K562 (cell line): Measurements from ENCODE around the gene FAM234B. TPM values are rescaled to one million over a fixed set of nuclear protein-coding genes. Genes with fewer than 3 reads are reported as not detected.

ENCODE experiments used
- ATAC-seq: fragments of 200-7000 bp; cut with Tn5 transposase; 3 replicates; pipeline ENCODE4 v1.9.1; 2020; ENCODE audit warnings: moderate library complexity
- BruUV-seq: library from RNA; stranded (reverse); fragments of 400-500 nt; replicated peaks from 2 replicates; lab custom pipeline; 2021; lab: Mats Ljungman, UMichigan
- CTCF ChIA-PET: fragments of 300-600 bp; formaldehyde crosslinking; extraction: SDS; loops from one replicate; lab custom pipeline; 2021; ENCODE audit warnings: low intra/inter-chr PET ratio; lab: Yijun Ruan, JAX
- POLR2A ChIA-PET: fragments of 300-600, 350-650 bp; sonication (Branson Sonifier 250); formaldehyde crosslinking; extraction: SDS; loops from one replicate; lab custom pipeline; 2021; ENCODE audit warnings: antibody characterized with exemption, inconsistent platforms; lab: Yijun Ruan, JAX
- DNase-seq, 4 experiments: peaks; one replicate each; pipeline versions ENCODE4 v3.0.0 to v3.0.0-alpha.2; 2011 to 2018; ENCODE audit warnings: low spot score in 3 of 4, mixed read lengths in 3 of 4; ENCODE audit errors: extremely low read depth in 1 of 4
- FAIRE-seq: peaks from 2 replicates; lab custom pipeline; 2011; peaks lifted over from hg19 to GRCh38; lab: Jason Lieb, UNC
- H2AFZ ChIP-seq: 2 replicates; pipeline ENCODE4 v1.6.0; 2011; ENCODE audit warnings: low read depth, low read length, control low read depth, inconsistent platforms
- H3K27ac ChIP-seq: fragments of 200-600 bp; 3 replicates; pipeline ENCODE4 v1.8.0; 2011; ENCODE audit warnings: low read depth, mild to moderate bottlenecking, control low read depth, inconsistent platforms, low read length, moderate library complexity, mixed read lengths; ENCODE audit errors: extremely low read depth
- H3K27me3 ChIP-seq, 2 experiments: fragments of 300-600 bp in 1 of 2; 2 replicates in 1 of 2; 3 replicates in 1 of 2; pipeline versions ENCODE4 v1.6.0 to v1.8.0; 2011; ENCODE audit warnings: inconsistent platforms in 2 of 2, low read length in 2 of 2, mild to moderate bottlenecking in 1 of 2, mixed read lengths in 1 of 2, moderate library complexity in 1 of 2; ENCODE audit not compliant: control insufficient read depth in 2 of 2, insufficient read depth in 2 of 2
- H3K36me3 ChIP-seq: fragments of 300-600 bp; 3 replicates; pipeline ENCODE4 v1.8.0; 2011; ENCODE audit warnings: mild to moderate bottlenecking, low read length, inconsistent platforms; ENCODE audit not compliant: control insufficient read depth, insufficient read depth
- H3K4me1 ChIP-seq, 2 experiments: fragments of 200-600 bp in 1 of 2; replicated peaks in 1 of 2; 2 replicates in 1 of 2; 3 replicates in 1 of 2; pipeline versions ENCODE4 v1.5.1 to v1.8.0; 2011; ENCODE audit warnings: inconsistent platforms in 2 of 2, low read length in 2 of 2, mild to moderate bottlenecking in 1 of 2, mixed read lengths in 1 of 2, moderate library complexity in 1 of 2; ENCODE audit not compliant: control insufficient read depth in 2 of 2, insufficient read depth in 2 of 2
- H3K4me2 ChIP-seq: 2 replicates; pipeline ENCODE4 v1.6.1; 2011; ENCODE audit warnings: low read length, control low read depth, inconsistent platforms, mixed read lengths; ENCODE audit not compliant: insufficient read depth
- H3K4me3 ChIP-seq: fragments of 200-600 bp; sonication (generic), shearing (Covaris generic); 2 replicates; pipeline ENCODE4 v1.5.1; 2016; ENCODE audit warnings: control low read depth, inconsistent platforms
- H3K79me2 ChIP-seq: fragments of 200-600 bp; 3 replicates; pipeline ENCODE4 v1.8.0; 2011; ENCODE audit warnings: low read length, inconsistent platforms; ENCODE audit not compliant: control insufficient read depth, insufficient read depth
- H3K9ac ChIP-seq, 2 experiments: 2 replicates each; pipeline versions ENCODE4 v1.6.0 to v1.6.1; 2011; ENCODE audit warnings: low read depth in 2 of 2, low read length in 2 of 2, control low read depth in 1 of 2, inconsistent platforms in 1 of 2, mild to moderate bottlenecking in 1 of 2, mixed read lengths in 1 of 2; ENCODE audit not compliant: insufficient read depth in 1 of 2
- H3K9me1 ChIP-seq: one replicate; pipeline ENCODE4 v1.6.0; 2011; ENCODE audit warnings: inconsistent platforms, mild to moderate bottlenecking, low read length, moderate library complexity; ENCODE audit not compliant: control insufficient read depth, insufficient read depth
- H3K9me3 ChIP-seq: replicated peaks from 2 replicates; pipeline ENCODE4 v1.5.1; 2011; ENCODE audit warnings: low read depth, low read length, inconsistent platforms; ENCODE audit not compliant: control insufficient read depth, insufficient read depth
- H4K20me1 ChIP-seq: replicated peaks from 2 replicates; pipeline ENCODE4 v1.6.1; 2011; ENCODE audit warnings: low read length, inconsistent platforms, mixed read lengths; ENCODE audit not compliant: control insufficient read depth, insufficient read depth
- ARNT ChIP-seq, 2 experiments: fragments of 450-650 bp; IDR thresholded peaks; 2 replicates each; pipeline ENCODE4 v1.6.1; 2016; ENCODE audit warnings: mild to moderate bottlenecking in 1 of 2
- ATF7 ChIP-seq: fragments of 450-650 bp; IDR thresholded peaks from 2 replicates; pipeline ENCODE4 v1.7.1; 2014; ENCODE audit warnings: mild to moderate bottlenecking, moderate library complexity
- COPS2 ChIP-seq: fragments of 450-650 bp; conservative IDR thresholded peaks from 2 replicates; pipeline ENCODE4 v1.6.1; 2016; ENCODE audit warnings: mild to moderate bottlenecking, moderate library complexity
- GTF3C2 ChIP-seq: IDR thresholded peaks from 3 replicates; pipeline ENCODE4 v1.6.1; 2011; ENCODE audit warnings: borderline replicate concordance, mild to moderate bottlenecking, moderate library complexity; ENCODE audit not compliant: insufficient read length; ENCODE audit errors: extremely low read depth
- HMBOX1 ChIP-seq: sonication (generic); IDR thresholded peaks from 2 replicates; pipeline ENCODE4 v1.6.1; 2016
- NBN ChIP-seq: fragments of 450-650 bp; IDR thresholded peaks from 2 replicates; pipeline ENCODE4 v1.6.1; 2016; ENCODE audit warnings: low read depth, mild to moderate bottlenecking
- SAP30 ChIP-seq: fragments of 200-600 bp; sonication (generic); IDR thresholded peaks from 2 replicates; pipeline ENCODE4 v1.6.1; 2012; ENCODE audit warnings: borderline replicate concordance, low read depth, mild to moderate bottlenecking, moderate library complexity, low read length, control low read depth, inconsistent platforms; ENCODE audit not compliant: insufficient read depth, poor library complexity, severe bottlenecking
- SLC30A9 ChIP-seq: fragments of 250-450 bp; sonication (Bioruptor Pico); IDR thresholded peaks from 2 replicates; pipeline ENCODE4 v1.8.0; 2022; ENCODE audit warnings: mild to moderate bottlenecking, moderate library complexity
- U2AF1 ChIP-seq: fragments of 200-400 bp; formaldehyde crosslinking; optimal IDR thresholded peaks from 2 replicates; pipeline ENCODE3; 2017; ENCODE audit warnings: mild to moderate bottlenecking, low read depth, low read length, moderate library complexity
- XRCC5 ChIP-seq: fragments of 200-400 bp; formaldehyde crosslinking; IDR thresholded peaks from 2 replicates; pipeline ENCODE4 v1.6.1; 2017; ENCODE audit warnings: low read depth, mild to moderate bottlenecking, low read length
- ZNF584 ChIP-seq: fragments of 200-800 bp; sonication (Bioruptor generic); IDR thresholded peaks from 2 replicates; pipeline ENCODE4 v1.6.1; 2016; ENCODE audit warnings: low read depth, mild to moderate bottlenecking, missing genetic modification characterization, missing compliant biosample characterization
- WGBS: fragments of 100-300 bp; shearing (Covaris generic); methylation state at CpG from one replicate; pipeline ENCODE4 v1.1.6; 2016; ENCODE audit warnings: low coverage, mixed read lengths; ENCODE audit not compliant: insufficient coverage; ENCODE audit errors: missing lambda C conversion rate; 5-methylcytosine and 5-hydroxymethylcytosine counted together
- in situ Hi-C: fragments of 300-500 bp; cut with MboI; formaldehyde crosslinking; loops from 4 replicates; pipeline ENCODE4 v1.15.0; 2018; ENCODE audit warnings: inconsistent platforms, mixed read lengths
- intact Hi-C: fragments of 100-400 bp; cut with micrococcal nuclease; formaldehyde crosslinking; loops from 2 replicates; pipeline ENCODE4 v1.14.2; 2022
- polyA plus RNA-seq, 8 experiments: library from polyadenylated mRNA; depleted of rRNA in 4 of 8; stranded (reverse) in 5 of 8; unstranded in 3 of 8; fragments of >200 nt; fragmentation: Nextera tagmentation in 2 of 8; fragmentation: Illumina TruSeq in 1 of 8; extraction: Ambion mirVana in 2 of 8; extraction: Trizol in 1 of 8; gene quantifications; 2 replicates each; pipeline versions ENCODE4 v1.2.1 to v1.2.3, GENCODE V29; 2011 to 2014; ENCODE audit warnings: inconsistent platforms in 1 of 8, missing spikeins in 1 of 8
- total RNA-seq, 7 experiments: library from RNA; depleted of rRNA in 6 of 7; stranded (reverse); fragments of >200 nt in 6 of 7; fragmentation: Illumina TruSeq in 2 of 7; extraction: Trizol in 2 of 7; gene quantifications; 2 replicates each; pipeline versions ENCODE4 v1.2.1 to v1.2.3, GENCODE V29; 2011 to 2021; ENCODE audit warnings: low replicate concordance in 1 of 7
- TF ChIP-seq, protein P1 (sequence below): sonication (generic); formaldehyde crosslinking; IDR thresholded peaks from 2 replicates; pipeline ENCODE4 v1.8.1; 2023; ENCODE audit warnings: missing genetic modification reagents, mild to moderate bottlenecking, borderline replicate concordance

Gene FAM234B
- total and polyA plus RNA-seq, 9 of the 15 experiments (the other 6 are each of a cell fraction or from before 2014, with no cell fraction given), result 1.00 to 4.3 (median 2.0) TPM

- FAIRE-seq (peak; percentile 29), ATAC-seq (peak; percentile 63), DNase-seq (peak in 2 of 4 experiments; percentile 28 to 40)
- Histone ChIP-seq H3K4me2 (peak overlapping the region; percentile 91), H3K27me3 (no peaks in the 10 kb centered on the region), H3K4me1 (peaks cover 6 to 22% of the 10 kb centered on the region in 2 experiments; a peak in 4 of 5 replicates), H2AFZ (peak overlapping the region; percentile 87), H3K9me3 (no peaks in the 10 kb centered on the region), H3K9me1 (no peaks in the 10 kb centered on the region), H3K4me3 (peak overlapping the region; percentile 59), H4K20me1 (0 out of 2 replicates have a peak, but pooled peaks cover 5% of the 10 kb centered on the region), H3K79me2 (no peaks in the 10 kb centered on the region), H3K9ac (peak overlapping the region; percentile 44 to 98; a peak in 3 of 4 replicates), H3K27ac (0 out of 3 replicates have a peak overlapping the region, but pooled peaks have one; percentile 36), H3K36me3 (no peaks in the 10 kb centered on the region)
- ChIA-PET POLR2A (no interaction called here), CTCF (no interaction called here)
- 7% methylated on average over 20 of the region's 22 CpGs for WGBS
- intact Hi-C loops (no loop called here), in situ Hi-C loops (no loop called here)
- BruUV-seq, result TSS peak; percentile 48
- TF ChIP-seq COPS2, result no peak
- TF ChIP-seq HMBOX1, result peak; percentile 93
- no peak for TF ChIP-seq ARNT (IDR thresholded peaks at IDR 0.05)
- TF ChIP-seq XRCC5, result no peak
- TF ChIP-seq GTF3C2, result no peak
- no peak for TF ChIP-seq SLC30A9
- no peak for TF ChIP-seq ATF7
- TF ChIP-seq SAP30, result peak; percentile 37
- TF ChIP-seq, protein P1, sequence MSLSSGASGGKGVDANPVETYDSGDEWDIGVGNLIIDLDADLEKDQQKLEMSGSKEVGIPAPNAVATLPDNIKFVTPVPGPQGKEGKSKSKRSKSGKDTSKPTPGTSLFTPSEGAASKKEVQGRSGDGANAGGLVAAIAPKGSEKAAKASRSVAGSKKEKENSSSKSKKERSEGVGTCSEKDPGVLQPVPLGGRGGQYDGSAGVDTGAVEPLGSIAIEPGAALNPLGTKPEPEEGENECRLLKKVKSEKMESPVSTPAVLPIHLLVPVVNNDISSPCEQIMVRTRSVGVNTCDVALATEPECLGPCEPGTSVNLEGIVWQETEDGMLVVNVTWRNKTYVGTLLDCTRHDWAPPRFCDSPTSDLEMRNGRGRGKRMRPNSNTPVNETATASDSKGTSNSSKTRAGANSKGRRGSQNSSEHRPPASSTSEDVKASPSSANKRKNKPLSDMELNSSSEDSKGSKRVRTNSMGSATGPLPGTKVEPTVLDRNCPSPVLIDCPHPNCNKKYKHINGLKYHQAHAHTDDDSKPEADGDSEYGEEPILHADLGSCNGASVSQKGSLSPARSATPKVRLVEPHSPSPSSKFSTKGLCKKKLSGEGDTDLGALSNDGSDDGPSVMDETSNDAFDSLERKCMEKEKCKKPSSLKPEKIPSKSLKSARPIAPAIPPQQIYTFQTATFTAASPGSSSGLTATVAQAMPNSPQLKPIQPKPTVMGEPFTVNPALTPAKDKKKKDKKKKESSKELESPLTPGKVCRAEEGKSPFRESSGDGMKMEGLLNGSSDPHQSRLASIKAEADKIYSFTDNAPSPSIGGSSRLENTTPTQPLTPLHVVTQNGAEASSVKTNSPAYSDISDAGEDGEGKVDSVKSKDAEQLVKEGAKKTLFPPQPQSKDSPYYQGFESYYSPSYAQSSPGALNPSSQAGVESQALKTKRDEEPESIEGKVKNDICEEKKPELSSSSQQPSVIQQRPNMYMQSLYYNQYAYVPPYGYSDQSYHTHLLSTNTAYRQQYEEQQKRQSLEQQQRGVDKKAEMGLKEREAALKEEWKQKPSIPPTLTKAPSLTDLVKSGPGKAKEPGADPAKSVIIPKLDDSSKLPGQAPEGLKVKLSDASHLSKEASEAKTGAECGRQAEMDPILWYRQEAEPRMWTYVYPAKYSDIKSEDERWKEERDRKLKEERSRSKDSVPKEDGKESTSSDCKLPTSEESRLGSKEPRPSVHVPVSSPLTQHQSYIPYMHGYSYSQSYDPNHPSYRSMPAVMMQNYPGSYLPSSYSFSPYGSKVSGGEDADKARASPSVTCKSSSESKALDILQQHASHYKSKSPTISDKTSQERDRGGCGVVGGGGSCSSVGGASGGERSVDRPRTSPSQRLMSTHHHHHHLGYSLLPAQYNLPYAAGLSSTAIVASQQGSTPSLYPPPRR (CRISPR knock-in tag), result no peak
- no peak for TF ChIP-seq NBN
- no peak for TF ChIP-seq ZNF584 (CRISPR knock-in tag)
- TF ChIP-seq U2AF1, result no peak
These were observed 44.8 kb upstream of the FAM234B start for GRCh38 chr12:12999271-12999958.
